Natural killer cell treated with Interleukin-12 subunit alpha and Interleukin-12 subunit beta and Interleukin-15 and Interleukin-18, amount 100 ng/mL, for 72 hours (primary cell): ENCODE data around the gene ALDH1A1. TPM values are rescaled to one million over a fixed set of nuclear protein-coding genes. Genes with fewer than 3 reads are reported as not detected.

Experiments used
- ATAC-seq, 2 donors: fragments of 150-1000 bp; cut with Tn5 transposase in 1 of 2; sonication (Bioruptor Pico), chemical (Tn5 transposase) in 1 of 2; 2 replicates each; pipeline ENCODE4 v1.10.0; 2021
- DNase-seq: peaks from one replicate; pipeline ENCODE4 v3.0.0; 2022; ENCODE audit warnings: low spot score
- H3K27ac Mint-ChIP-seq, 2 donors: 1 replicate in 1 of 2; 2 replicates in 1 of 2; pipeline ENCODE4 v1.8.0; 2022; ENCODE audit warnings: mixed read lengths in 2 of 2, mild to moderate bottlenecking in 1 of 2, moderate library complexity in 1 of 2
- H3K27me3 Mint-ChIP-seq, 2 donors: 1 replicate in 1 of 2; 2 replicates in 1 of 2; pipeline ENCODE4 v1.8.0; 2022; ENCODE audit warnings: mixed read lengths in 2 of 2
- H3K36me3 Mint-ChIP-seq: one replicate; pipeline ENCODE4 v1.8.0; 2022; ENCODE audit warnings: mixed read lengths
- H3K4me1 Mint-ChIP-seq, 2 donors: 1 replicate in 1 of 2; 2 replicates in 1 of 2; pipeline ENCODE4 v1.8.0; 2022; ENCODE audit warnings: low read depth in 2 of 2, mixed read lengths in 2 of 2, mild to moderate bottlenecking in 1 of 2
- H3K4me3 Mint-ChIP-seq: one replicate; pipeline ENCODE4 v1.8.0; 2022; ENCODE audit warnings: mixed read lengths
- H3K9me3 Mint-ChIP-seq: 2 replicates; pipeline ENCODE4 v1.8.0; 2022; ENCODE audit warnings: mixed read lengths
- total RNA-seq, 2 donors: library from RNA; stranded (reverse); gene quantifications; one replicate each; pipeline ENCODE4 v1.2.3, GENCODE V29; 2022

The ALDH1A1 gene
- total RNA-seq, 2 donors from 2014 or later = not detected

- Mint-ChIP-seq H3K4me1 (no peaks in the 10 kb centered on the region), H3K9me3 (no peaks in the 10 kb centered on the region), H3K27me3 (peaks cover 0 to 5% of the 10 kb centered on the region in 2 donors)
Measured at GRCh38 chr9:72912476-72913381, 40.1 kb downstream of the ALDH1A1 start.

GRCh38 chr9:72911816-72912215, 41.0 kb downstream of the ALDH1A1 start:
- Mint-ChIP-seq H3K27ac (no peak overlapping the region), H3K27me3 (peaks cover 0 to 5% of the 10 kb centered on the region in 2 donors), H3K4me1 (no peaks in the 10 kb centered on the region), H3K4me3 (no peak overlapping the region), H3K36me3 (no peaks in the 10 kb centered on the region), H3K9me3 (no peaks in the 10 kb centered on the region)
- ATAC-seq (no peak), DNase-seq (no peak)

More at GRCh38 chr9:72912476-72913381, 40.1 kb downstream of the ALDH1A1 start:
- H3K27ac Mint-ChIP-seq = no peak overlapping the region
- DNase-seq (no peak), ATAC-seq (no peak)
- no peaks in the 10 kb centered on the region for H3K36me3 Mint-ChIP-seq
- no peak overlapping the region for H3K4me3 Mint-ChIP-seq

GRCh38 chr9:72911247-72911775, 41.5 kb downstream of the ALDH1A1 start:
- Mint-ChIP-seq H3K27ac (no peak overlapping the region), H3K9me3 (no peaks in the 10 kb centered on the region), H3K4me3 (no peak overlapping the region), H3K36me3 (no peaks in the 10 kb centered on the region), H3K4me1 (no peaks in the 10 kb centered on the region), H3K27me3 (peaks cover 0 to 5% of the 10 kb centered on the region in 2 donors)
- no peak for ATAC-seq
- DNase-seq = no peak

- H3K27me3 Mint-ChIP-seq = peaks cover under 1 to 5% of the 10 kb centered on the region in 2 donors
- DNase-seq (no peak), ATAC-seq (no peak)
- no peak overlapping the region for H3K4me3 Mint-ChIP-seq
- H3K27ac Mint-ChIP-seq = no peak overlapping the region
- no peaks in the 10 kb centered on the region for H3K4me1 Mint-ChIP-seq
- H3K36me3 Mint-ChIP-seq = no peaks in the 10 kb centered on the region
- no peaks in the 10 kb centered on the region for H3K9me3 Mint-ChIP-seq
Measured at GRCh38 chr9:72909428-72909827, 43.4 kb downstream of the ALDH1A1 start.

- no peak for ATAC-seq
- Mint-ChIP-seq H3K36me3 (no peaks in the 10 kb centered on the region), H3K4me1 (no peaks in the 10 kb centered on the region)
Measured at GRCh38 chr9:72907421-72907820, 45.4 kb downstream of the ALDH1A1 start.

GRCh38 chr9:72906810-72907209, 46.0 kb downstream of the ALDH1A1 start:
- ATAC-seq = no peak
- no peaks in the 10 kb centered on the region for H3K4me1 Mint-ChIP-seq

More at GRCh38 chr9:72907421-72907820, 45.4 kb downstream of the ALDH1A1 start:
- no peak overlapping the region for H3K27ac Mint-ChIP-seq
- H3K4me3 Mint-ChIP-seq = no peak overlapping the region
- no peak for DNase-seq
- H3K9me3 Mint-ChIP-seq = no peaks in the 10 kb centered on the region
- H3K27me3 Mint-ChIP-seq = peaks cover 5 to 7% of the 10 kb centered on the region in 2 donors

GRCh38 chr9:72905514-72906480, 47.1 kb downstream of the ALDH1A1 start:
- Mint-ChIP-seq H3K9me3 (no peaks in the 10 kb centered on the region), H3K4me3 (no peak overlapping the region), H3K4me1 (no peaks in the 10 kb centered on the region), H3K36me3 (no peaks in the 10 kb centered on the region), H3K27me3 (peaks cover 0 to 7% of the 10 kb centered on the region in 2 donors), H3K27ac (no peak overlapping the region)
- ATAC-seq = no peak
- no peak for DNase-seq

More at GRCh38 chr9:72906810-72907209, 46.0 kb downstream of the ALDH1A1 start:
- no peak for DNase-seq
- H3K9me3 Mint-ChIP-seq = no peaks in the 10 kb centered on the region
- H3K4me3 Mint-ChIP-seq = no peak overlapping the region
- no peak overlapping the region for H3K27ac Mint-ChIP-seq
- peaks cover 5 to 7% of the 10 kb centered on the region in 2 donors for H3K27me3 Mint-ChIP-seq
- H3K36me3 Mint-ChIP-seq = no peaks in the 10 kb centered on the region

- peaks cover 0 to 7% of the 10 kb centered on the region in 2 donors for H3K27me3 Mint-ChIP-seq
Measured at GRCh38 chr9:72904267-72905093, 48.4 kb downstream of the ALDH1A1 start.

GRCh38 chr9:72903103-72903502, 49.8 kb downstream of the ALDH1A1 start:
- Mint-ChIP-seq H3K27me3 (peaks cover 0 to 7% of the 10 kb centered on the region in 2 donors), H3K9me3 (no peaks in the 10 kb centered on the region), H3K36me3 (no peaks in the 10 kb centered on the region), H3K4me3 (no peak overlapping the region), H3K27ac (no peak overlapping the region), H3K4me1 (no peaks in the 10 kb centered on the region)
- DNase-seq = no peak
- ATAC-seq = no peak

More at GRCh38 chr9:72904267-72905093, 48.4 kb downstream of the ALDH1A1 start:
- no peaks in the 10 kb centered on the region for H3K4me1 Mint-ChIP-seq
- no peaks in the 10 kb centered on the region for H3K9me3 Mint-ChIP-seq
- no peaks in the 10 kb centered on the region for H3K36me3 Mint-ChIP-seq
- no peak overlapping the region for H3K4me3 Mint-ChIP-seq
- H3K27ac Mint-ChIP-seq = no peak overlapping the region
- DNase-seq = no peak
- no peak for ATAC-seq

GRCh38 chr9:72902268-72902667, 50.6 kb downstream of the ALDH1A1 start:
- H3K4me1 Mint-ChIP-seq = no peaks in the 10 kb centered on the region
- no peaks in the 10 kb centered on the region for H3K9me3 Mint-ChIP-seq
- H3K27ac Mint-ChIP-seq = no peak overlapping the region
- peaks cover 0 to 10% of the 10 kb centered on the region in 2 donors for H3K27me3 Mint-ChIP-seq
- DNase-seq (no peak), ATAC-seq (no peak)
- no peak overlapping the region for H3K4me3 Mint-ChIP-seq
- H3K36me3 Mint-ChIP-seq = no peaks in the 10 kb centered on the region

- no peak for DNase-seq
- H3K4me3 Mint-ChIP-seq = no peak overlapping the region
- ATAC-seq = no peak
Measured at GRCh38 chr9:72899734-72900477, 52.9 kb downstream of the ALDH1A1 start.

More at GRCh38 chr9:72899734-72900477, 52.9 kb downstream of the ALDH1A1 start:
- Mint-ChIP-seq H3K27ac (no peak overlapping the region), H3K4me1 (no peaks in the 10 kb centered on the region), H3K27me3 (peaks cover 0 to 10% of the 10 kb centered on the region in 2 donors), H3K36me3 (no peaks in the 10 kb centered on the region), H3K9me3 (no peaks in the 10 kb centered on the region)
